Activated T-cell treated with anti-CD3 and anti-CD28 coated beads for 24 hours (primary cell): Measurements from ENCODE around the gene AFF2.
"Not testable (repeated sequence)": the region's sequence is repeated elsewhere in the genome, so short reads cannot be mapped to it uniquely, and the experiment has no call there.

Experiments
- DNase-seq: peaks from one replicate; pipeline ENCODE4 v3.0.0-alpha.2; 2020; ENCODE audit warnings: low read depth

Gene AFF2

DNA sequence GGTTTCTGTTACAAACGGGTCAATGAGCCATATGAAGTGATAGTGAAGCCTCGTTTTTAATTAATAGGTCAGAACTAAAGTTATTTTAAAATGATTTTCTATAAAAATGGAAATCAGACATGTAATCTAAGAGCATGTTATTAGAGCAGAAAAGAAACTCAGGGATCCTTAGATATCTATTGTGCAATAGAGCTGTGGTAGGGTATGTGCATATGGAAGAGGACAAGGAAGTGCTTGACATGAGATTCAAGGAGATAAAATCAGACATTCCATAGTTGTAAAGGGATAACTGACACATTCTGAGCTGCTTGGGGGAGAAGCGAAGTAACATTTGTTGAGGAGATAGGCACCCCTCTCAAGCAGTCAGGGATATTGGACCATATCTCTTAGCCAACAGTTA is 143.0 kb downstream of the AFF2 start:
- no peak for DNase-seq

DNA sequence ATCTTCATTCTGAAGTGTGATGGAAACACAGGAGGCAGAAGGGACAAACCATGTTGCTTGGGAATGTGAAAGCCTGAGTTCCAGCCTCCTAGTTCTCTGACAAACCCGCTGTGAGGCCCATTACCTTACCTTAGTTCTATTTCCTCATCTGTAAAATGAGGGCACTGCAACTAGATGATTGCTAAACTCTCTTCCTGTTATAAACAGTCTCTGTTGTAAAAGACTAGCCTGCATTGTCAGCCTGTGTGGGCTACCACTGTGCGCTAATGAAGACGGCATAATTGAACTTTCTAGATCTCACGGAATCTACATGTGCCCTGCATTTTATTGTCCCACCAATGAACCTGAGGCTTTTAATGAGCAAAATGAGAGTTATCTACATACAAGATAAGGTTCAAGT is 147.2 kb downstream of the AFF2 start:
- DNase-seq, result no peak

DNA sequence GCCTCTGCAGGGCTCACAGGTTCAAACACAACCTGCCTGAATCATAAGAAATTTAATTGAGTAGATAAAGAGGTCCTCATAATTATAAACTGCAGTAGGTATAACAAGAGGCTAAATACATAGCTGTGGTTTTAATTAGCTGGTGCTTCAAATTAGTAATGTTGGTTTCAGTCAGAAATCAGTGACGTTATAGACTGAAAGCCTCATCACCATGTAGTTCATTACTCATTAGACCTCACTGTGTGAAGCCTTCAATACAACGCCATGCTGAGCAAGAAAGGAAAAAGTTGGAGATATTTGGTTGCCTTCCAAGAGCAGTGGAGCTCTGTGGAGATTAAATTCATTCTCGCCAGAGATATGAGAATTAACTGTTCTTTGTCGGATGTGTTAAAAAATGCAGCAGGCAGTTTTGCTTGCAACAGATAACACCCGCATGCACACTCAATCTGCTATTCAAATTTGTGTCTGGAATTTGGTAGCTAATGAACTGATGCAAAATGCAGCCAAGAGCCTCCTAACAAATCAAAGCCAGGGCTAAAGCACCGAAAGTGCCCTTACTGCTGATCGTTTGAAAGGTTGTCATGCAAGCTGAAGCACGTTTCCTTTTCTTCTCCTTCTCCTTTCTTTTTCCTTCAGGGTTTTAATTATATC is 148.9 kb downstream of the AFF2 start:
- DNase-seq, result no peak

DNA sequence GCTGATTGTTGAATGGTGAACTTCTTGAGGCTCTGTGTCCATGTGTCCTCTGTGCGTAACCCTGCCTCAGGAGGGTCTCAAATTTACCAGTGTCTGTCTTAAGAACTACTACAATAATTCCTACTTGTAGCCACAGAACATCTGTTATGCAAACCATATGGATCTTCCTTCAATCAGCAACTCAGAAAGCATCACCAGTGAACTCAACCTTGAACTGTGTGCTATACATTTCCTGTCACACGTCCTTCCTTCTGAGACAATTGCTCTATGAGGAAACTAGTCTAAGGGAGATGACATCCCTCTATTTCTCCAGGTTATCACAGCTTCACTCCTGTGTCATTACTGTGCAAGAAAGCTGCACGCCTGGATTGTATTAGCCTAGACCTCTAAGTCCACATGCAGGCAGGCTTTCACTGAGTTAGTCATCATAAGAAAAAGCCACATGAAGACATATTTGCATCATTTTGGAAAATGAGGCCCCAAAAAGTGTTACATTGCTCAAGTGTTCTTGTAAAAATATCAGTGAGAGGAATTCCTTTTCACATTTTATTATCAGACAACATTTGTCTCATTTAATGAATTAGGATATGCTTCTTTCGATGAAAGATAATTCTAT is 157.8 kb downstream of the AFF2 start:
- DNase-seq, result no peak

DNA sequence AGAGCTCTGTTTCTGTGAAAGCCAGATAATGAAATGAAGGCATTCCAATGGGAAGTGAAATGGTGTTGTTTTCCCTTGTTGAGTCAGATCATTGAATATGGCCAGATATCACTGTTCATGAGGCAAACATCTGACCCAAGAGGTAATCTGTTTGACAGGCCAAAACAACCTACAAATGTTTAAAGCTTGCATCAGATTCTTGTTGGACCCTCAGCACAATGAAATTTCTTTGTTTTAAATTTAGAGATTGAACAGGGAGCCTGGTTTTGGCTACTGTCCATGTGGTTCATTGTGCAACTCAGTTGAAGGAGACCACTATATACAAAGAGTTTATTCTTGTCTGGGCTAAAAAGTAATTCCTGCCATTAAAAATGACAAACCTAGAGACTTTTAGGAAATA is 159.1 kb downstream of the AFF2 start:
- no peak for DNase-seq

DNA sequence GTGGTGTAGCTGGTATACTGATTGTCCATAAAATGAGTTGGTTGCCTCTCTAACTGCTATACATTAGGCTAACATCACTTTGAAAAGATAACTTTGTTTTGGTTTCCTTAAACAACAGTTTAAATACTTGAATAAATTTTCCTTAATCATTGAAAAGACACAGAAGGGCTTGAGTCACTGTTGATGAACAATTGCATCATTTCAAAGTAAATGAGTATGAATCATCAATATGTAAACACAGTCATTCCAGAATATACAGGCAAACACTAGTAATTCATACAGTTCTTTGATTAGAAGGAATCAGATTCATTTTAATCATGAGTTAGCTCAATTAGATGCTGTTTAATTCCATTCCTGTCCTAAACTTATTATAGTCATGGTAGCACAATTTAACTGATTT is 160.6 kb downstream of the AFF2 start:
- DNase-seq, result no peak

DNA sequence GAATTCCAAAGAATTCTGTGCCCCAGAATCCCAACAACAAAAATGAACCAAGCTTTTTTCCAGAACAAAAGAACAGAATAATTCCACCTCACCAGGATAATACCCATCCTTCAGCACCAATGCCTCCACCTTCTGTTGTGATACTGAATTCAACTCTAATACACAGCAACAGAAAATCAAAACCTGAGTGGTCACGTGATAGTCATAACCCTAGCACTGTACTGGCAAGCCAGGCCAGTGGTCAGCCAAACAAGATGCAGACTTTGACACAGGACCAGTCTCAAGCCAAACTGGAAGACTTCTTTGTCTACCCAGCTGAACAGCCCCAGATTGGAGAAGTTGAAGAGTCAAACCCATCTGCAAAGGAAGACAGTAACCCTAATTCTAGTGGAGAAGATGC is 161.6 kb downstream of the AFF2 start:
- no peak for DNase-seq

DNA sequence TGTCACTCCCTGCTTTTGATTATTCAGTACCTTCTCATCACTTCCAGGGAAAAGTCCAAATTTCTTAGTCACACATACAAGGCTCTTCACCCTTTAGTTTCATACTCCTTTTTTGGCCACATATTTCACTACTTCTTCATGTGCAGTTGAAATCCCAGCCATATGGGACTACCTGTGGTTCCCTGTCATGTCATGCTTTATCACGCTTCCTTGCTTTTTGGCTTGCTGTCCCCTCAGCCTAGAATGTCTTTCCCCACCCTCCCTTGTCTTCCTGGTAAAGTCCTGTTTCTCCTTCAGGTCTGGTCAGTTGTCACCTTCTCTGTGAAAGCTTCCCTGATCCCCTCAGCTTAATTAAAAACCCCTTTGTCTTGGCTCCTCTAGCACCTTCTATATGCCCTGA is 163.8 kb downstream of the AFF2 start:
- no peak for DNase-seq

DNA sequence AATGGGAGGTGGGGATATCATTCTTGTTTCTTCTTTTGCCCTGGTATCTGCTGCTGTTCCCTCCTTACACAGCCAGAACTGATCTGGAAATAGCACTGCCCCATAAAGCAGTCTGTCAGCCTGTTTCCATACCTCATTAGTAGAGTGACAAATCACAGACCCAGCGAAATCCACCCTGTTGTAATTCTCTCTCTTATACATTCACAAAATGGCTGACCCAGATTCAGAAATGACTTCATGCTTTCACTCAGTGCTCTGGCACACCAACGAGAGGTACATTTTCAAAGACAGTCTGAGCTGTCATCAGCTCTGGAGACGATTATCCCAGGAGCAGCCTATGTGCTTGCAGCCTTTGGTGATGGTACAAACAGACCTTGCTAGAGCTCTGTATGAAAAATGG is 164.6 kb downstream of the AFF2 start:
- DNase-seq, result no peak

DNA sequence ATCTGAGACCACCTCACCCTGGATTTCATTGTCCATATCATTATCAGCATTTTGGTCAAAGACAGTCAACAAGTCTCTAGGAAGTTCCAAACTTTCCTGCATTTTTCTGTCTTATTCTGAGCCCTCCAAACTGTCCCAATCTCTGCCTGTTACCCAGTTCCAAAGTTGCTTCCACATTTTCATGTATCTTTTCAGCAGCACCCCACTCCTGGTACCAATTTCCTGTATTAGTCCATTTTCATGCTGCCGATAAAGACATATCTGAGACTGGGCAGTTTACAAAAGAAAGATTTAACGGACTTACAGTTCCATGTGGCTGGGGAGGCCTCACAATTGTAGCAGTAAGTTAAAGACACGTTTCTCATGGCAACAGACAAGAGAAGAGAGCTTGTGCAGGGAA is 168.8 kb downstream of the AFF2 start:
- not testable (repeated sequence) for DNase-seq

DNA sequence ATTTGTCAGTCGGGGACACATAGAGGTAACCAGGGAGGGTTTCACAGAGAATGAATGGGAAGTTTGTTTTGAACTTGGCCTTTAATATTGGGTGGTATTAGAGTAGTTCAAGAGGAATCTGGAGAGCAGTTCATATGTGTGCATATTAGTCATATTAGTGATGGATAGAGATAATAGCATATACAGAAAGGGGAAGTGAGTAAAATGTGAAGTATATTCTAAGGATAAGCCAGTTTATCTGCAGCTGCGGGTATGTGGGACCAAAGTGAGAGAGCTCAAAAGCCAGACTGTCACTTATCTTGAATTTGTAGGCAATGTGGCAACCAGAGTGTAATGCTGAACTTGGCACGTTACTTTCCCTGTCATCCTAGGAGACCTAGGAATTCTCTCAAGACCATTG is 169.9 kb downstream of the AFF2 start:
- DNase-seq, result no peak

DNA sequence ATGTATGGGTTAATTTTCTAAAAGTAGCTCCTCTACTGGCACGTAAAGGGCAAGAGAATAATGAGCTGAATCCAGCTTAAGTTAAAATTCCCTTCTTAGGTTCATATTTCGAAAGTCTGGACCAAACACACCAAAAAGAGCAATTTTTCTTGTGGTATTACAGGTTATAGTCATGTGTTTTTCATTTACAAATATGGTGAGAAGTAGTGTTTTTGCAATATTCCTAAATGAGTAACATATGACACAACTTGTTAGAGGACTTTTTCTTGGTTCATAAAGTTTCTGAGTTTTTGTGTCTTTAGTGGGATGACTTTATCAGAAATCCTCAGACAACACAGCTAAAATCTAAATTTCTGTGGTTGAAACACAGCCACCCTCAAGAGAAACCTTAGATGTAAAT is 172.1 kb downstream of the AFF2 start:
- DNase-seq, result no peak

DNA sequence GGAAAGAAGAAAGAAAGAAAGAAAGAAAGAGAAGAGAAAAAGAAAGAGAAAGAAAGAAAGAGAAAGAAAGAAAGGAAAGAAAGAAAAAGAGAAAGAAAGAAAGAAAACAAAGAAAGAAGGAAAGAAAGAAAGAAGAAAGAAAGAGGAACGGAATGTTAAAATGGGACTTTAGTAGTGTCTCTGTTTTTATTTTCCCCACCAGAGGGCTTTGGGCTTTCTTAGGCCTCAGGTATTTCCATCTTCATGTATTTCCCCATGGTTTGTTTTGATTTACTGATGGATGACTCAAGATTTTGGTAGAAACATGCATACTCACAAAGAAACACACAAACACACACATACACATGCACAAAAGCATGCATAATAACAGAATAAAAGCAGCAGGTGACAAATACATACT is 181.2 kb downstream of the AFF2 start:
- no peak for DNase-seq

DNA sequence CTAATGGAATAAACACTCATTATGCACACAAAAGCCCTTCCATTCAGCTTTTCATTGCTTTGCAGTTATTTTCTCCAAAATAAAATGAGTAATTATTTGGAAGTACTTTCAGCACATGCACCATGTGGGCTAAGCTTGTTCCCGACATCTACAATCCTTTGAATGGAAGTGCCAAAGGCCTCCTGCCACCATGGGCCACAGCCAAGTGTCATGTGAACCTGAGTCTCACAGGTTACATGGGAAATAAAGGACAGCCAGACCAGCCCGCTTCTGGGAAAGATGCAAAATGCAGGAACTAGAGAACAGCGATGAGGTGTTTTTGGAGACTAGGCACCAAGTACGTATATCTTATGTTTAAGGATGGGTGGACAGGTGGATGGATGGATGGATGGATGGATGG is 181.8 kb downstream of the AFF2 start:
- DNase-seq, result no peak

DNA sequence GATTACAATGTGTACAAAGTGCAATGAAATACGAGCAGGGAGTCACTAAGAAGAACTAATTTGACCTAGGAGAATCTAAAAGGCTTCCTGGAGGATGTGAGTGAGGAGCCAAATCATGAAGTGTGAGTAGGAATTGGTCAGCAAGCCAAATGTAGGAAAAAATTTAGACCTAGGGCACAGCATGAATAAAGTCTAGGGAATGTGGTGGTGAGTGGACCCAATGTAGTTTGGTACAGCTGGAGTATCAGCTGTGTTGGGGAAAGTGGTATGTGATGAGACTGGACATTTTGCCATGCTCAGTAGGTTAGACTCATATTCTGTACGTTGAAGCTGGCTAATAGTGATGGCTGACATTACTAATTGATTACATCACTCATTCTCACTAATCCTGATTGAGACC is 191.0 kb downstream of the AFF2 start:
- DNase-seq, result no peak

DNA sequence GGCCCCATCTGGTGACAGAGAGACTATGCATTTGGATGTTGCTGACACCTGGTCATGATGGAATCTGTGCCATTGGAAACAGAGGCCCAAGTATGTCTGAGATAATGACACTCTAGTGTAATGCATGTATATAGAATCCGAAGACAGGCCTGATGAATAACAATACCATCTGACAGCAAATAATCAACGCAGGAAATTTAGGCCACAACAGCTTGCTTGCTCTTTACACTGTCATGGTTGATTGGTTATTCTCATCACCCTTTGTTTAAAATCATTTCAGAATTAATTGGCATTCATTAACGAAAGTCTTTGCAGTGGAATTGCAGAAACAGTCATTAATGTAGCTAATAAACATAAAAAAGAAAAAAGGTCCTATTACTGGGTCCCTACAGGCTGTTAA is 194.8 kb downstream of the AFF2 start:
- no peak for DNase-seq

DNA sequence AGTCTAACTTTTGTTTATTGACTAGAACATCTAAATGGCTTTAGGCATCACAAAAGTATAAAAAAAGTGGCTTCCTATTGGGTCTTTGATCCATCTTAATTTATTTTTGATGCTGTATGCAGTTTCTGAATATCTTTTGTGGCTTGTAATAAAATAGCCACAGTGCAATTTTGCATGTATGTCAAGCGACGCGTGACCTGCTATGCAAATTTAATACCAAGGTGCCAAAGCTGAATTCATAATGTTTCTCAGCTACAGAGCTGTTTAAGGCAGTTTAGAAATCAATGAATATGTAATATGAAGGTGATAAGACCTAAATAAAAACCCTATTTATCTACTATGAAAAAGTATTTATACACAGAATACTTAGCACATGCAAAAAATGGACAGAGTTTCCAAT is 197.8 kb downstream of the AFF2 start:
- DNase-seq, result no peak

DNA sequence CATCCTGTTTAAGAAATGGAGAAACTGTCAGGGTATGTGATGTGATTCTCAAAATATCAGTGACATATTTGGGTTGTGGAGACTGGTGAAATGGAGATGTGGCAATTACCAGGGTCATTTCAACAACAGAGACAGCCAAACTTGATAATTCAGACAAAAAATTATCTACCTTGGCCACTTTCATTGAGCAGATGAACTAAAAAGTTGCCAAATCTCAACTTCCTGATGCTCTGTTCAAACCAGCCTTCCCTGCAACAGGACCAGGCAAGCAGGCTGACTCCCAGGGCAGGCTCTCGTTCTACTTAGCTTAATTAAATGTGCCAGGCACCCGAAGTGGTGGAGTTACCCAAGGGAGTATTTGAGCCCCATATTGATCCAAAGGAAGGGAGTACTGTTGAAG is 199.6 kb downstream of the AFF2 start:
- DNase-seq, result no peak

DNA sequence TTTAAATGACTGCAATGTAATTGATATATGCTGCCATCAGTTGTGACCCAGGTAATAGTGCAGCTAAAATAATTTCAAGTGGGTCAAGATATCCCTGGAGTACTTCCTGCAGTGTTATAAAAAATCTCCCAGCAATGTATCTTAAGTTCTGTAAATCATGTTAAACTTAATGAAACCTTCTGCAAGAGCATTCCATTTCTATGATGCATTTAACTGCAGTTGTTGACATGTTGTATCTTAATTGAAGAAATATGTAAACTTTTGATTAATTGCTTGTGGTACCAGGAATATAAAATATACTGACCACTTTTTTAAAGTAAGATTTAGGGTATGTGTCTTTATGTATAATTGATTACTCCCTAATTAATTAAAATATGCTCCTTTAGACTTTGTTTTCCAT is 213.6 kb downstream of the AFF2 start:
- no peak for DNase-seq

DNA sequence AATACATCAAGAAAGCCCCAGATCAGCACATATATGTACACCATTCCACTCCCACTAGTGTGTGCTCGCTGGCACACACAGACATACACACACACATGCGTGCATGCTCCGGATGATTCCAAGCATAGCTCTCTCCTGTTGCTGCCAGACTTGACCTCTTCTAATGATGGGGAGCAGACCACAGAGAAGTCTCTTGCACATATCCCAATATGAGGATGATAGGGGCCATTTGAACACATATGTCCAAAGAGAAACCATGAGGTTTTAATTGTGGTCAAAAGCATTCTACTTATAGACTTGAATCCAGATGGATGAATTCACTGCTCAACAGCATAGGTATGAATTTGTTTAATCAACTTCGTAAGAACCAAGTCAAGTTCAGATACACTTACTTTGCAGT is 214.9 kb downstream of the AFF2 start:
- DNase-seq, result no peak

DNA sequence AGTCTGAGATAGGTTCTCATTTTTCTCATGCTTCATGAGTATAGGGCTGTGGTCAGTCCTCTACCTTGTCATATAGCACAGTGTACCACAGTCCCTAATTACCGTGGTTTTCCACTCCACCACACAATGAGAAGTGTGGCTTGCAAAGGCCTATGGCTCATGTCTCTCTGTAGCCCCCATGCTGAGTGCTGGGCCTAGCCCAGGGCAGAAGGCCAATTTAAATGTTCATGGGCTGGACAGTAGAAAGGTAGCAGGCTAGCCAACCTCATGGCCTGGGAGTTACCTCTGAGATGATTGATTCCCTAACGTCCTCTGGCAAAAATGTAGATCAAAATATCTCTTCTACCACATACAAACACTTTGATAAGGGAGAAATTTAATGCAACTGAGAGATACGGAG is 222.5 kb downstream of the AFF2 start:
- DNase-seq, result no peak

DNA sequence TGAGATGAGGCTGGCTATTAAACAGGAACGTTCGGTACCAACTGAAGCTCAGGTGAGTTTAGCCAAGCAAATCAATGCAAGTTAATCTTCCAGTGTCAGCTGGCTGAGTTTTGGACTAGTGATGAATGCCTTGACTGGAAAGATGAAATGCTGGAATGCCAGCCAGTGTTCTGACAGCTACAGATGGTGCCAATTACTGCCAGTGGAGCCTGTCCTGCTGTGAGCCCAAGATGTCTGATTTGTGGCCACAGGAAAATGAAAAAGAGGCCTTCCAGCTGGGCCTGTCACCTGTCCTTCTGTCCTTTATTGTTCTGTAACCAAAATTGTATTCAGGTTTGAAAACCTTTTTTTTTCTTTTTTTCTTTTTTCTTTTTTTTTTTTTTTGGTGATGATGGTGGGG is 223.1 kb downstream of the AFF2 start:
- DNase-seq, result no peak

DNA sequence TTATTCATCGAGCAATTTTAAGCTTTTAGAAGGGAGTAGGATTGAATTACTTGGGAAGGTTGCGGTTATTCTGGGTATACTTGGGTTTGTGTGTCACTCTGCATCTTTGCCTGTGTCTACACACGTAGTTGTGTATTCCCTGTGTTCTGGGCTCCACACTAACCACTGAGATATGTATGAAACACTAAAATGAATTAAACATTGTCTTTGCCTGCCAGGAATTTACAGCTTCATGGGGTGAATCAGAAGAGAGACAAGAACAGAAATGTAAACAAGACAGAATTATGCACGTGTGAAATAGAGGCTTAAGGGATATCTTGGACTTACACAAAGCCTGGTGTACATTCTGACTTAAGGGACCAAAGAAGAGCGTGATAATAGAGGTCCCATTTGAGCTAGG is 228.5 kb downstream of the AFF2 start:
- DNase-seq, result no peak

DNA sequence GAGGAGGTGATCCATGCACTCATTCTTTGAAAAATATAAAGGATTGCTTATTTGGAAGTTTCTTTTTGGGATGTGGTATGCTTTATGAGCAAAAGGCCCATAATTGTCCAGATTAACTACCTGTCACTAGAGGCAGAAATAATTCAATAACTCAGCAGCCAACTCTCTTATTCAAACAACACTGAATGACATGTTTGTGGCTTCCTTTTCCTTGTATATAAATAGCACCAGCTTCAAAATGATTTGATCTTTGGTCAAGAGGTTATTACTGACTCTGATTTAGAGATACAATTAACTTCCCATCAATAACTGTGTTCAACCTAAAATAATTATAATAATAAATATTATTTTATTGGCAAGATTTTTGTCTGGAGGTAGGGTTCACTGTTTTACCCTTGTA is 232.3 kb downstream of the AFF2 start:
- DNase-seq, result no peak

DNA sequence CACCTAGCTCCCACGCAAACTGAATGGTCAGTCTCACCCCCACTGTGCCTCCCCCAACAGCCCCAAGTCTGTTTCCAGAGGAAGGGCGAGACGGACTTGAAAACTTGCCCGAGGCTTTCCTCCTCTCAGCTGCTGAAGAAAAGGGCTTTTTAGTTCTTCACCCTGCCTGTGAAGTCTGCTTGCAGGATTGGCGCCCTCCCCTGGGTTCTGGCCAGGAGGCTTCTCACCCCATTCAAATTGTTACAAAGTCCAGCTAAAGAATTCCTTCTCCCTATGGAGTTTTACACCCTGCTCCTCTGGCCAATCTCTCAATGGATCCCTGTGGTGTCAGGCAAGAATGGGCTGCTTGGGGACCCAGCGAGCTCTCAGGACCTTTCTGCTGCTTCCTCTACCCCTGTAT is 241.0 kb downstream of the AFF2 start:
- DNase-seq, result no peak
